Stimulated activated CD4-positive, alpha-beta T cell treated with anti-CD3 and anti-CD28 coated beads, Interleukin-1b, Interleukin-23, amount 100 ng/mL, for 1 hour (primary cell): ENCODE results near the gene HCN3.
"Not testable (repeated sequence)": the region's sequence is repeated elsewhere in the genome, so short reads cannot be mapped to it uniquely, and the experiment has no call there.

Experiments used
- DNase-seq, 2 donors: peaks; one replicate each; pipeline ENCODE4 v3.0.0-alpha.2; 2020; ENCODE audit warnings: low read depth in 2 of 2

HCN3 gene

GRCh38 chr1:155277070-155277901, at the start of gene HCN3:
HCN3 (plus strand) TSS chr1:155277463; CDS start chr1:155277591, 128 bp downstream.
- DNase-seq = peak; percentile 80 to 89

- DNase-seq = no peak
These were observed 49.2 kb upstream of the HCN3 start for GRCh38 chr1:155228096-155228427.

GRCh38 chr1:155231302-155231701, 46.0 kb upstream of the HCN3 start:
- not testable (repeated sequence) for DNase-seq

GRCh38 chr1:155232001-155232978, 45.0 kb upstream of the HCN3 start:
- DNase-seq = not testable (repeated sequence)

- not testable (repeated sequence) for DNase-seq
These were observed 43.8 kb upstream of the HCN3 start for GRCh38 chr1:155233502-155233901.

GRCh38 chr1:155235375-155235774, 41.9 kb upstream of the HCN3 start:
- DNase-seq = not testable (repeated sequence)

- no peak for DNase-seq
These were observed 40.8 kb upstream of the HCN3 start for GRCh38 chr1:155236451-155236850.

- peak in 1 of 2 donors; percentile 22 for DNase-seq
These were observed 36.1 kb upstream of the HCN3 start for GRCh38 chr1:155241069-155241679.

GRCh38 chr1:155241841-155242264, 35.4 kb upstream of the HCN3 start:
- DNase-seq = no peak

- DNase-seq = no peak
These were observed 34.4 kb upstream of the HCN3 start for GRCh38 chr1:155242805-155243358.

GRCh38 chr1:155244368-155245162, 32.7 kb upstream of the HCN3 start:
- peak; percentile 66 to 81 for DNase-seq

GRCh38 chr1:155245163-155245524, 32.1 kb upstream of the HCN3 start:
- DNase-seq = no peak

- DNase-seq = not testable (repeated sequence)
These were observed 30.5 kb upstream of the HCN3 start for GRCh38 chr1:155246796-155247195.

GRCh38 chr1:155247667-155248553, 29.4 kb upstream of the HCN3 start:
- DNase-seq = no peak

- DNase-seq = no peak
These were observed 27.0 kb upstream of the HCN3 start for GRCh38 chr1:155250246-155250632.

- peak; percentile 93 to 97 for DNase-seq
These were observed 26.4 kb upstream of the HCN3 start for GRCh38 chr1:155250633-155251449.

GRCh38 chr1:155251566-155251965, 25.7 kb upstream of the HCN3 start:
- no peak for DNase-seq

GRCh38 chr1:155253208-155253607, 24.1 kb upstream of the HCN3 start:
- no peak for DNase-seq

- DNase-seq = no peak
These were observed 23.5 kb upstream of the HCN3 start for GRCh38 chr1:155253797-155254196.
